ENCODE data around the gene PES1. TPM values are rescaled to one million over a fixed set of nuclear protein-coding genes. Genes with fewer than 3 reads are reported as not detected.
"Not testable (repeated sequence)": the region's sequence is repeated elsewhere in the genome, so short reads cannot be mapped to it uniquely, and the experiment has no call there.

The PES1 gene
- total RNA-seq, 1 donor = 54.9 TPM

DNA sequence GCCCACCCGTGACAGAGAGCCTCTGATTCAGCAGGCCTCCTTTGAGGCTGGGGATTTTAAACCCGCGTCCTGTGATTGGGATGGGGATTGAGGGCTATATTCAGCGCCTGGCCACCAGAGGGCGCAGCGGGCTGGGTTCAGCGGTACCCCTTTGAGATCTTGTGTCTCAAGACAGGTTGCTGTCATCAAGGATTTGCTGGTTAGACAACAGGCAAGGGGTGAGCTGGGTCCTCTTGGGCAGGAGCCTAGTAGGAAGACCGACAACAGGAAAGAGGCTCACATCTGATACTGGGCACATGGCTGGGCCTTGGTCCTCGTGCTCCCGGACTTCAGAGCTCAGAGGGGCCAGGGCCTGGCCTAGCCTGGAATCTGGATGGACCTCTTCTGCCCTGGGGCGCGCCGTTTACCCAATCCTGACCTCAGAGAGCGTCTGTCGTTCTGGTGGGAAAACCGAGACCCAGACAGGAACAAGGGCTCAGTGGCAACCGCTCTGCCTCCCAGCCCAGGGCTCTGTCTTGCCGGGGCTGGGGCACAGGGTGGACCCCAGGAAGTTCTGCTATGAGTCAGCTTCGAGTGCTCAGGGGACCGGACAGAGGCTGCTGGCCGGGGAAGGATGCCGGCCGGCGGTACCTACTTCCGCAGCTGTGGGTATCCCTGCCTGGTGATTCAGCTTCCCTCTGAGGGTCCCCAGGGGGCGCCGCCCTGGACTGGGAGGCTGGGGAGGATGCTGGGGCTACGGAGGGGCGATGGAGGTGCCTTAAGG is 42.9 kb upstream of the PES1 start:
- H3K4me3 ChIP-seq (ENCODE audit: low read depth, low read length) = peak overlapping the region; percentile 58
- TF ChIP-seq CTCF (IDR thresholded peaks at IDR 0.05; ENCODE audit: insufficient read depth, low read length) = peak; percentile 94
- peak; percentile 89 for DNase-seq (ENCODE audit: low read depth)

DNA sequence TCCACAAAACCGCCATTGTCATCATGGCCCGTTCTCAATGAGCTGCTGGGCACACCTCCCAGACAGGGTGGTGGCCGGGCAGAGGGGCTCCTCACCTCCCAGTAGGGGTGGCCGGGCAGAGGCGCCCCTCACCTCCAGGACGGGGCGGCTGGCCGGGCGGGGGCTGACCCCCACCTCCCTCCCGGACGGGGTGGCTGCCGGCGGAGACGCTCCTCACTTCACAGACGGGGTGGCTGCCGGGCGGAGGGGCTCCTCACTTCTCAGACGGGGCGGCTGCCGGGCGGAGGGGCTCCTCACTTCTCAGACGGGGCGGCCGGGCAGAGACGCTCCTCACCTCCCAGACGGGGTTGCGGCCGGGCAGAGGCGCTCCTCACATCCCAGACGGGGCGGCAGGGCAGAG is 39.8 kb upstream of the PES1 start:
- not testable (repeated sequence) for DNase-seq (ENCODE audit: low read depth); H3K4me3 ChIP-seq (ENCODE audit: low read depth, low read length)

GRCh38 chr22:30628491-30628890 is 36.8 kb upstream of the PES1 start:
- no peak overlapping the region for H3K4me3 ChIP-seq (ENCODE audit: low read depth, low read length)
- no peak for TF ChIP-seq CTCF (IDR thresholded peaks at IDR 0.05; ENCODE audit: insufficient read depth, low read length)
- DNase-seq (ENCODE audit: low read depth) = no peak

- H3K4me3 ChIP-seq (ENCODE audit: low read depth, low read length) = no peak overlapping the region
- TF ChIP-seq CTCF (IDR thresholded peaks at IDR 0.05; ENCODE audit: insufficient read depth, low read length) = no peak
- no peak for DNase-seq (ENCODE audit: low read depth)
Measured at GRCh38 chr22:30627471-30627870, 35.8 kb upstream of the PES1 start.

DNA sequence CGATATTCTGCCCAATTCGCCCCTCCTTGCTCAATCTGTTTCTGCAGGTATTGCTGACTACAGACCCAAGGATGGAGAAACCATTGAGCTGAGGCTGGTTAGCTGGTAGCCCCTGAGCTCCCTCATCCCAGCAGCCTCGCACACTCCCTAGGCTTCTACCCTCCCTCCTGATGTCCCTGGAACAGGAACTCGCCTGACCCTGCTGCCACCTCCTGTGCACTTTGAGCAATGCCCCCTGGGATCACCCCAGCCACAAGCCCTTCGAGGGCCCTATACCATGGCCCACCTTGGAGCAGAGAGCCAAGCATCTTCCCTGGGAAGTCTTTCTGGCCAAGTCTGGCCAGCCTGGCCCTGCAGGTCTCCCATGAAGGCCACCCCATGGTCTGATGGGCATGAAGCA is 34.7 kb upstream of the PES1 start:
- no peak overlapping the region for H3K4me3 ChIP-seq (ENCODE audit: low read depth, low read length)
- TF ChIP-seq CTCF (IDR thresholded peaks at IDR 0.05; ENCODE audit: insufficient read depth, low read length) = no peak
- no peak for DNase-seq (ENCODE audit: low read depth)

DNA sequence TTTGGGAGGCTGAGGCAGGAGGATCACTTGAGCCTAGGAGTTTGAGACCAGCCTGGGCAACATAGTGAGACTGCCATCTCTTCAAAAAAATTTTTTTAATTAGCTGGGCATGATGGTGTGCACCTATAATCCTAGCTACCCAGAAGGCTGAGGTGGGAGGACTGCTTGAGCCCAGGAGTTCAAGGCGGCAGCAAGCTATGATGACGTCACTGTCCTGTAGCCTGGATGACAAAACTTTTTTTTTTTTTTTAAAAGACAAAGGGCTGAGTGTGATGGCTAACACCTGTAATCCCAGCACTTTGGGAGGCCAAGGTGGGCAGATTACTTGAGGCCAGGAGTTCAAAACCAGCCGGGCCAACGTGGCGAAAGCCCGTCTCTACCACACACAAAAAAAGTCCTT is 28.2 kb upstream of the PES1 start:
- not testable (repeated sequence) for DNase-seq (ENCODE audit: low read depth); H3K4me3 ChIP-seq (ENCODE audit: low read depth, low read length)

- no peak for DNase-seq (ENCODE audit: low read depth)
- H3K4me3 ChIP-seq (ENCODE audit: low read depth, low read length) = no peak overlapping the region
- no peak for TF ChIP-seq CTCF (IDR thresholded peaks at IDR 0.05; ENCODE audit: insufficient read depth, low read length)
Measured at GRCh38 chr22:30617819-30618218, 26.1 kb upstream of the PES1 start.

- no peak overlapping the region for H3K4me3 ChIP-seq (ENCODE audit: low read depth, low read length)
- no peak for DNase-seq (ENCODE audit: low read depth)
- TF ChIP-seq CTCF (IDR thresholded peaks at IDR 0.05; ENCODE audit: insufficient read depth, low read length) = no peak
Measured at GRCh38 chr22:30615543-30615954, 23.8 kb upstream of the PES1 start.

All from fibroblast of the aortic adventitia (primary cell).